Measurements from ENCODE around the gene MAP3K10. TPM values are rescaled to one million over a fixed set of nuclear protein-coding genes. Genes with fewer than 3 reads are reported as not detected.

Gene MAP3K10
- total RNA-seq, 1 experiment from 2014 or later, result 11.2 TPM

DNA sequence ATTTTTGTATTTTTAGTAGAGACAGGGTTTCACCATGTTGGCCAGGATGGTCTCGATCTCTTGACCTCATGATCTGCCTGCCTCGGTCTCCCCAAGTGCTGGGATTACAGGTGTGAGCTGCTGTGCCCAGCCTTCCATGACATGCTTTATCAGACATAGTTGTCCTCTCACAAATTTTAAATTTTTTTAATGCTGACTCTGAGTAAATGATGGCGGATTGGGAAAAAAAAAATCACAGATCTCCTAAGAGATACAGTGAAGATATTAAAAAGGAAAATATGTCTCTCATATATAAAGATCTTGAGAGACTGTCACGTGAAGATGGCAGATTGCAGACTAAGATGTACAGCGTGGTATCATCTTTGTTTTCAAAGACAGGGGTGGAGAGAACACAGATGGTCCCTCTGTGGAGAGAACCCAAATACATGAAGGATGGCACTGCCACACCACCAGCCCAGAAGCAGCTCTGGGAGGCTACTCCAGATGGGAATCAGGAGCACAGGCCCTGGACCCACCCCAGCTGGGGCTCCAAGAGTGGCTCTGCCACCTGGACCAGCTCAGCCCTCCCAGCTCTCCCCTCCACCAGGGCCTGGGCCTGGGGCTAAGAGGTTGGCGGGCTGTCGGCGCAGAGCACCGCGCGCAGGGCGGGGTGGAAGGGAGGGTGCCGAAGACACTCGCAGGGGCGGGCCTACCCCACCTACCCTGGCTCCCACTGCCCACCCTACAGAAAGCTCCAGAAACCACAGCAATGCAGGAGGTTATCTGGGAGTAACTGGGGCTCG, 55.3 kb downstream of the MAP3K10 start:
- no peak overlapping the region for H3K27ac ChIP-seq (ENCODE audit: low read length)
- ChIA-PET POLR2A (ENCODE audit: unreplicated experiment) (no interaction called here), CTCF (no interaction called here)
- no peak overlapping the region for H2AFZ ChIP-seq (ENCODE audit: low read length)
- no peak overlapping the region for H3K4me2 ChIP-seq (ENCODE audit: low read length)
- H3K36me3 ChIP-seq (ENCODE audit: low read depth, low read length), result no peaks in the 10 kb centered on the region; the same call in 1 of the 2 replicates
- DNase-seq, result no peak
- TF ChIP-seq EZH2phosphoT487 (IDR thresholded peaks at IDR 0.05; ENCODE audit: borderline replicate concordance, low read length), result no peak
- TF ChIP-seq, protein P1, sequence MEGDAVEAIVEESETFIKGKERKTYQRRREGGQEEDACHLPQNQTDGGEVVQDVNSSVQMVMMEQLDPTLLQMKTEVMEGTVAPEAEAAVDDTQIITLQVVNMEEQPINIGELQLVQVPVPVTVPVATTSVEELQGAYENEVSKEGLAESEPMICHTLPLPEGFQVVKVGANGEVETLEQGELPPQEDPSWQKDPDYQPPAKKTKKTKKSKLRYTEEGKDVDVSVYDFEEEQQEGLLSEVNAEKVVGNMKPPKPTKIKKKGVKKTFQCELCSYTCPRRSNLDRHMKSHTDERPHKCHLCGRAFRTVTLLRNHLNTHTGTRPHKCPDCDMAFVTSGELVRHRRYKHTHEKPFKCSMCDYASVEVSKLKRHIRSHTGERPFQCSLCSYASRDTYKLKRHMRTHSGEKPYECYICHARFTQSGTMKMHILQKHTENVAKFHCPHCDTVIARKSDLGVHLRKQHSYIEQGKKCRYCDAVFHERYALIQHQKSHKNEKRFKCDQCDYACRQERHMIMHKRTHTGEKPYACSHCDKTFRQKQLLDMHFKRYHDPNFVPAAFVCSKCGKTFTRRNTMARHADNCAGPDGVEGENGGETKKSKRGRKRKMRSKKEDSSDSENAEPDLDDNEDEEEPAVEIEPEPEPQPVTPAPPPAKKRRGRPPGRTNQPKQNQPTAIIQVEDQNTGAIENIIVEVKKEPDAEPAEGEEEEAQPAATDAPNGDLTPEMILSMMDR (conservative IDR thresholded peaks at IDR 0.05; ENCODE audit: low read depth, low read length), result no peak
- TF ChIP-seq EZH2 (IDR thresholded peaks at IDR 0.05; ENCODE audit: low read length, unreplicated experiment), result no peak
- no peak overlapping the region for H3K9ac ChIP-seq (ENCODE audit: low read length)
- no peaks in the 10 kb centered on the region for H3K4me1 ChIP-seq (ENCODE audit: insufficient read depth, low read length)
- no peaks in the 10 kb centered on the region for H3F3A ChIP-seq (ENCODE audit: low read length, unreplicated experiment)
- no peak overlapping the region for H3K4me3 ChIP-seq (ENCODE audit: low read length)
- no peaks in the 10 kb centered on the region for H3K79me2 ChIP-seq (ENCODE audit: low read length)
- H3K27me3 ChIP-seq (ENCODE audit: low read length), result no peaks in the 10 kb centered on the region
- H4K20me1 ChIP-seq (ENCODE audit: low read length), result no peaks in the 10 kb centered on the region
- no peak for ATAC-seq
- H3K9me3 ChIP-seq (ENCODE audit: low read length), result no peaks in the 10 kb centered on the region
- BruUV-seq (replicated peaks), result no TSS peak
- no peaks in the 10 kb centered on the region for H3K9me2 ChIP-seq (replicated peaks; ENCODE audit: low read length)
- intact Hi-C loops (cut with micrococcal nuclease), result no loop called here

DNA sequence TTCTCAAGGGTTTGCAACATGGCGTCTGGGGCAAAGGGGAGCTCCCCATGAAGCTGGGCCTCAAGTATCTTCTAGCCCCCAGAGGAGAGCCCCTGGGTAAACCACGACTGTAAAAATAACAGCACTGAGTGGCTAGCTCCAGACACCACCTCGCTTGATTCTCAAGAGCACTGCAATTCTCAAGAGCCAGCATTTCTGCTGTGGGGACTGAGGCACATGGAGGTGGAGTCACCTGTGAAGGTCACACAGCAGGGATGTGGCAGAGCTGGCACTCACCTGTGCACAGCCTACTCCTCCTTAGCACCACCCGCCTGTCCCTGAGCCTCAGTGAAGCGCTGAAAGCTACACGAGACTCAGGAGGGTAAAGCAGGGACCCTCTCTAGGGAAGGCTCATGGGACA, 56.0 kb downstream of the MAP3K10 start:
- H3K4me2 ChIP-seq (ENCODE audit: low read length), result no peak overlapping the region
- H3K9me2 ChIP-seq (replicated peaks; ENCODE audit: low read length), result no peaks in the 10 kb centered on the region
- H3K27me3 ChIP-seq (ENCODE audit: low read length), result no peaks in the 10 kb centered on the region
- H3K36me3 ChIP-seq (ENCODE audit: low read depth, low read length), result no peaks in the 10 kb centered on the region; the same call in 1 of the 2 replicates
- no peak overlapping the region for H3K27ac ChIP-seq (ENCODE audit: low read length)
- POLR2A ChIA-PET (ENCODE audit: unreplicated experiment), result no interaction called here
- H3K9me3 ChIP-seq (ENCODE audit: low read length), result no peaks in the 10 kb centered on the region
- intact Hi-C loops (cut with micrococcal nuclease), result no loop called here
- H3F3A ChIP-seq (ENCODE audit: low read length, unreplicated experiment), result no peaks in the 10 kb centered on the region
- no peak overlapping the region for H3K9ac ChIP-seq (ENCODE audit: low read length)
- H3K4me1 ChIP-seq (ENCODE audit: insufficient read depth, low read length), result no peaks in the 10 kb centered on the region
- no peak for DNase-seq
- TF ChIP-seq EZH2 (IDR thresholded peaks at IDR 0.05; ENCODE audit: low read length, unreplicated experiment) (no peak), EZH2phosphoT487 (IDR thresholded peaks at IDR 0.05; ENCODE audit: borderline replicate concordance, low read length) (no peak)
- TF ChIP-seq, protein P1 (conservative IDR thresholded peaks at IDR 0.05; ENCODE audit: low read depth, low read length), result no peak
- H4K20me1 ChIP-seq (ENCODE audit: low read length), result no peaks in the 10 kb centered on the region
- no TSS peak for BruUV-seq (replicated peaks)
- no peaks in the 10 kb centered on the region for H3K79me2 ChIP-seq (ENCODE audit: low read length)
- no peak for ATAC-seq
- no peak overlapping the region for H2AFZ ChIP-seq (ENCODE audit: low read length)
- H3K4me3 ChIP-seq (ENCODE audit: low read length), result no peak overlapping the region
- CTCF ChIA-PET, result no interaction called here

DNA sequence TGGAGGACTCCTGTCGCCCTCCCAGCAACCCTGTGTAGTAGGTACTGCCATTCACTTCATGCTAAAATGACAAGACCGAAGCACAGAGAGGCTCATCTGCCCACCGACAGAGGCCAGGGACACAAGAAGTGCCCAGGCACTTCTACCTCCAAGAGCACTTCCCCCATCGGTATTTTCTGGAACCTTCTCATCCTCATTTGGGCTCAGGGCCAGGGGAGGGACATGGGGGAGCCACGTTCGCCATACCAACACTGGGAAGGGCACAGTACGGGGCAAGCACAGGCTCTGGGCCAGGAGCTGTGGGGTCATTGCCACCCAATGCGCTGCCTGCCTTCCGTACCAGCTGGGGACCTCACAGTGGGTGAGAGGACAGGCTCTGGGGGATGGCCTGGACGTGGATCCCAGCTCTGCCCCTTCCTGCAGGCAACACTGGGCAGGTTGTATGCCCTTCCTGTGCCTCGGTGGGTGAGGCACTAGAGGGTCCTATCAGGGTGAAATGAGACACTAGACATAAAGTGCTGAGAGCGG, 56.6 kb downstream of the MAP3K10 start:
- intact Hi-C loops (cut with micrococcal nuclease), result no loop called here
- Histone ChIP-seq H3K9me3 (ENCODE audit: low read length) (no peaks in the 10 kb centered on the region), H3K9ac (ENCODE audit: low read length) (no peak overlapping the region), H2AFZ (ENCODE audit: low read length) (no peak overlapping the region), H3K4me2 (ENCODE audit: low read length) (no peak overlapping the region), H3K9me2 (replicated peaks; ENCODE audit: low read length) (no peaks in the 10 kb centered on the region), H3K36me3 (ENCODE audit: low read depth, low read length) (no peaks in the 10 kb centered on the region; the same call in 1 of the 2 replicates), H3F3A (ENCODE audit: low read length, unreplicated experiment) (no peaks in the 10 kb centered on the region), H4K20me1 (ENCODE audit: low read length) (no peaks in the 10 kb centered on the region), H3K79me2 (ENCODE audit: low read length) (no peaks in the 10 kb centered on the region), H3K4me3 (ENCODE audit: low read length) (no peak overlapping the region), H3K27me3 (ENCODE audit: low read length) (no peaks in the 10 kb centered on the region), H3K27ac (ENCODE audit: low read length) (no peak overlapping the region), H3K4me1 (ENCODE audit: insufficient read depth, low read length) (no peaks in the 10 kb centered on the region)
- TF ChIP-seq EZH2 (IDR thresholded peaks at IDR 0.05; ENCODE audit: low read length, unreplicated experiment) (no peak), EZH2phosphoT487 (IDR thresholded peaks at IDR 0.05; ENCODE audit: borderline replicate concordance, low read length) (no peak)
- TF ChIP-seq, protein P1 (conservative IDR thresholded peaks at IDR 0.05; ENCODE audit: low read depth, low read length), result no peak
- DNase-seq (no peak), ATAC-seq (no peak)
- POLR2A ChIA-PET (ENCODE audit: unreplicated experiment), result no interaction called here
- no TSS peak for BruUV-seq (replicated peaks)
- CTCF ChIA-PET, result no interaction called here
